Heart left ventricle (tissue), 16 donors: ENCODE results near the gene PRICKLE2. TPM values are rescaled to one million over a fixed set of nuclear protein-coding genes. Genes with fewer than 3 reads are reported as not detected.

Experiments used
- ATAC-seq, 4 donors: fragments of 200-7000 bp; cut with Tn5 transposase; one replicate each; pipeline ENCODE4 v1.9.1; 2020 to 2022; ENCODE audit warnings: moderate library complexity in 4 of 4, mild to moderate bottlenecking in 3 of 4, moderate number of reproducible peaks in 1 of 4
- DNase-seq, 5 donors: peaks; one replicate each; pipeline ENCODE4 v3.0.0-alpha.2; 2020
- H3K27ac ChIP-seq, 12 donors: fragments of 200-600 bp; sonication (generic) in 4 of 12; one replicate each; pipeline versions ENCODE4 v1.5.0 to v1.8.0; 2016 to 2022; ENCODE audit warnings: mild to moderate bottlenecking in 2 of 12
- H3K27me3 ChIP-seq, 9 donors: fragments of 200-600 bp; sonication (generic) in 2 of 9; one replicate each; pipeline versions ENCODE4 v1.5.1 to v1.8.0; 2016 to 2022; ENCODE audit warnings: mild to moderate bottlenecking in 3 of 9
- H3K36me3 ChIP-seq, 9 donors: fragments of 200-600 bp; sonication (generic) in 2 of 9; one replicate each; pipeline versions ENCODE4 v1.5.0 to v1.8.0; 2018 to 2022; ENCODE audit warnings: mild to moderate bottlenecking in 2 of 9
- H3K4me1 ChIP-seq, 12 donors: fragments of 200-600 bp; sonication (generic) in 4 of 12; one replicate each; pipeline versions ENCODE4 v1.5.0 to v1.8.0; 2016 to 2022; ENCODE audit warnings: mild to moderate bottlenecking in 3 of 12
- H3K4me3 ChIP-seq, 12 donors: fragments of 200-600 bp; sonication (generic) in 4 of 12; one replicate each; pipeline versions ENCODE4 v1.5.0 to v1.8.0; 2017 to 2022; ENCODE audit warnings: mild to moderate bottlenecking in 9 of 12, moderate library complexity in 4 of 12
- H3K9me3 ChIP-seq, 12 donors: fragments of 200-600 bp; sonication (generic) in 4 of 12; one replicate each; pipeline versions ENCODE4 v1.5.0 to v1.8.0; 2016 to 2022; ENCODE audit warnings: mild to moderate bottlenecking in 1 of 12
- CTCF ChIP-seq, 12 donors: fragments of 200-600 bp; sonication (generic) in 4 of 12; IDR thresholded peaks; one replicate each; pipeline versions ENCODE4 v1.5.0 to v1.8.0; 2018 to 2022; ENCODE audit warnings: antibody characterized with exemption in 12 of 12, mild to moderate bottlenecking in 5 of 12
- POLR2A ChIP-seq, 2 donors: fragments of 450-650 bp; IDR thresholded peaks; one replicate each; pipeline ENCODE4 v1.6.1; 2017; ENCODE audit warnings: antibody characterized with exemption in 2 of 2, mild to moderate bottlenecking in 2 of 2, moderate library complexity in 2 of 2
- WGBS, 4 donors: extraction: QIAGEN DNeasy Blood & Tissue Kit in 2 of 4; methylation state at CpG; one replicate each; pipeline versions ENCODE4 v1.1.5 to v1.1.7; 2013 to 2018; 5-methylcytosine and 5-hydroxymethylcytosine counted together
- intact Hi-C, 10 donors: fragments of 100-400 bp; cut with DNase I; formaldehyde crosslinking; loops; one replicate each; pipeline versions ENCODE4 v1.11.1 to v1.14.2; 2022
- polyA plus RNA-seq, 2 donors: library from polyadenylated mRNA; stranded (reverse); fragments of 200-250 nt; gene quantifications; one replicate each; pipeline ENCODE4 v1.2.3, GENCODE V29; 2013
- total RNA-seq, 9 donors: library from RNA; depleted of rRNA in 2 of 9; stranded (reverse); fragments of >200 nt in 2 of 9; fragmentation: NEBNext Ultra II Directional in 3 of 9; extraction: Animal tissue kit (Norgen Biotek cat#: 25700) in 3 of 9; gene quantifications; one replicate each; pipeline versions ENCODE4 v1.1.0 to v1.2.4, GENCODE V29; 2016 to 2023
- donor health status: ischemic (EF 13 %, LVEDD 7.1; RV severe dilation, severe dysfunction).
- donor health status: healthy with polysubstance abuse.
- donor health status: DM: no; HTN: yes; CAD: no.
- donor health status: DM: no; HTN: no; CAD: no.
- donor health status: ischemic (EF 25% LVEDD 6.9; RV normal size, moderate dysfunction).
- donor health status: ischemic (EF 25% LVEDD 5.7; RV mildly dilated, moderate dysfunction).
- donor health status: healthy.
- donor health status: DM: yes; HTN: yes; CAD: no.
- donor health status: ischemic (EF 35%, LVEDD 5.7; RV mildly dilated, moderate dysfunction).
- donor health status: nonischemic (EF 11% LVEDD 7.7; RV severe dilation, severe dysfunction).
- donor health status: DM: yes; HTN: yes; CAD: no.
- donor health status: PGD.
- donor health status: ischemic (EF 29% LVEDD 5.4; RV normal size, mild dysfunction).
- donor health status: nonischemic (EF 23%, LVEDD 6.1; RV moderate dilation, normal function).

Gene PRICKLE2
- total and polyA plus RNA-seq, 11 donors: 1.5 to 15.2 (median 7.3) TPM

GRCh38 chr3:64213224-64213878, 11.9 kb downstream of the PRICKLE2 start:
- Histone ChIP-seq H3K27me3 (no peaks in the 10 kb centered on the region), H3K4me3 (peak overlapping the region in 5 of 12 donors; percentile 38 to 48 (median 39)), H3K4me1 (peaks cover 3 to 83% (median 49%) of the 10 kb centered on the region in 12 donors), H3K27ac (peak overlapping the region; percentile 26 to 84 (median 74)), H3K9me3 (no peaks in the 10 kb centered on the region), H3K36me3 (no peaks in the 10 kb centered on the region)
- ATAC-seq (no peak), DNase-seq (no peak)
- intact Hi-C loops: loop anchor here in 3 of 10 donors (5.0 to 10.0 kb wide), 3 partner anchors 49 to 179 kb away; no protein-coding TSS in a partner anchor
- TF ChIP-seq CTCF (IDR thresholded peaks at IDR 0.05): no peak
- TF ChIP-seq POLR2A (IDR thresholded peaks at IDR 0.05): no peak
- 81 to 85% (median 83%) methylated on average over 9 of the region's 9 CpGs for WGBS, 4 donors

GRCh38 chr3:64209866-64210621, 15.2 kb downstream of the PRICKLE2 start:
- Histone ChIP-seq H3K36me3 (no peaks in the 10 kb centered on the region), H3K9me3 (no peaks in the 10 kb centered on the region), H3K4me1 (peaks cover 0 to 75% (median 36%) of the 10 kb centered on the region in 12 donors), H3K27ac (peak overlapping the region; percentile 4 to 75 (median 52)), H3K4me3 (no peak overlapping the region), H3K27me3 (no peaks in the 10 kb centered on the region)
- intact Hi-C loops: loop anchor here in 3 of 10 donors (5.0 to 10.0 kb wide), 3 partner anchors 45 to 175 kb away; no protein-coding TSS in a partner anchor
- TF ChIP-seq CTCF (IDR thresholded peaks at IDR 0.05) (no peak), POLR2A (IDR thresholded peaks at IDR 0.05) (no peak)
- 53 to 58% (median 56%) methylated on average over 12 of the region's 12 CpGs for WGBS, 4 donors
- ATAC-seq (peak; percentile 55 to 85 (median 74)), DNase-seq (peak; percentile 55 to 84 (median 74))

- 61 to 68% (median 65%) methylated on average over 14 of the region's 14 CpGs for WGBS, 4 donors
- no peak overlapping the region for H3K4me3 ChIP-seq
- no peaks in the 10 kb centered on the region for H3K9me3 ChIP-seq
Observed at GRCh38 chr3:64207289-64208080, 17.8 kb downstream of the PRICKLE2 start.

More at GRCh38 chr3:64207289-64208080, 17.8 kb downstream of the PRICKLE2 start:
- H3K4me1 ChIP-seq: peaks cover 0 to 57% (median 22%) of the 10 kb centered on the region in 12 donors
- no peaks in the 10 kb centered on the region for H3K36me3 ChIP-seq
- ATAC-seq (peak; percentile 62 to 88 (median 83)), DNase-seq (peak in 4 of 5 donors; percentile 58 to 65 (median 62))
- H3K27me3 ChIP-seq: no peaks in the 10 kb centered on the region
- peak overlapping the region in 6 of 12 donors; percentile 28 to 75 (median 52) for H3K27ac ChIP-seq
- intact Hi-C loops: no loop called here
- TF ChIP-seq CTCF (IDR thresholded peaks at IDR 0.05): no peak
- no peak for TF ChIP-seq POLR2A (IDR thresholded peaks at IDR 0.05)
